HL-60 (cell line): ENCODE results near the gene CDR2L.

Experiments used
- CTCF ChIP-seq: IDR thresholded peaks from one replicate; pipeline ENCODE4 v1.5.1; 2011; ENCODE audit warnings: low read length, control low read depth, inconsistent platforms; ENCODE audit not compliant: insufficient read depth
- GABPA ChIP-seq: IDR thresholded peaks from 2 replicates; pipeline ENCODE4 v1.6.1; 2012; ENCODE audit warnings: low read depth
- POLR2AphosphoS5 ChIP-seq: IDR thresholded peaks from 2 replicates; pipeline ENCODE4 v1.6.1; 2012; ENCODE audit warnings: low read depth
- REST ChIP-seq: IDR thresholded peaks from 2 replicates; pipeline ENCODE4 v1.6.1; 2012; ENCODE audit warnings: low read depth; ENCODE audit not compliant: insufficient replicate concordance
- SPI1 ChIP-seq: IDR thresholded peaks from 2 replicates; pipeline ENCODE4 v1.6.1; 2012; ENCODE audit warnings: low read depth, mild to moderate bottlenecking, borderline replicate concordance

GRCh38 chr17:74953134-74953687, 34.2 kb upstream of the CDR2L start:
- TF ChIP-seq CTCF: no peak
- TF ChIP-seq SPI1: no peak
- TF ChIP-seq POLR2AphosphoS5: no peak
- TF ChIP-seq GABPA: no peak
- TF ChIP-seq REST: no peak
